PC-9 (cell line): ENCODE data around the gene HAUS6. TPM values are rescaled to one million over a fixed set of nuclear protein-coding genes. Genes with fewer than 3 reads are reported as not detected.

ENCODE experiments used
- BruUV-seq: library from RNA; stranded (reverse); fragments of 400-500 nt; replicated peaks from 2 replicates; lab custom pipeline; 2021; lab: Mats Ljungman, UMichigan
- CTCF ChIA-PET: fragments of 300-600 bp; sonication (Branson Sonifier 250); formaldehyde crosslinking; loops from one replicate; lab custom pipeline; 2022; ENCODE audit warnings: antibody characterized with exemption; lab: Charles Lee
- POLR2A ChIA-PET: fragments of 300-600 bp; sonication (Branson Sonifier 250); formaldehyde crosslinking; loops from one replicate; lab custom pipeline; 2022; ENCODE audit warnings: antibody characterized with exemption; ENCODE audit not compliant: unreplicated experiment; lab: Charles Lee
- DNase-seq, 2 experiments: peaks; one replicate each; pipeline versions ENCODE4 v3.0.0 to v3.0.0-alpha.2; 2015 to 2022; ENCODE audit warnings: mixed read lengths in 1 of 2
- H2AFZ ChIP-seq: fragments of 200-600 bp; sonication (generic); 2 replicates; pipeline ENCODE4 v1.8.1; 2017; ENCODE audit warnings: antibody characterized with exemption
- H3F3A ChIP-seq: fragments of 200-600 bp; sonication (generic); 2 replicates; pipeline ENCODE4 v1.8.1; 2017; ENCODE audit warnings: antibody characterized with exemption, mild to moderate bottlenecking, low read depth; ENCODE audit not compliant: insufficient read depth
- H3K27ac ChIP-seq: fragments of 200-600 bp; sonication (generic); 2 replicates; pipeline ENCODE4 v1.6.1; 2016; ENCODE audit warnings: mixed run types
- H3K27me3 ChIP-seq: fragments of 200-600 bp; sonication (generic); 2 replicates; pipeline ENCODE4 v1.6.1; 2016; ENCODE audit warnings: low read depth, mixed run types; ENCODE audit not compliant: insufficient read depth
- H3K36me3 ChIP-seq: fragments of 200-600 bp; sonication (generic); 2 replicates; pipeline ENCODE4 v1.6.1; 2016; ENCODE audit warnings: low read depth, mixed run types
- H3K4me1 ChIP-seq: fragments of 200-600 bp; sonication (generic); replicated peaks from 2 replicates; pipeline ENCODE4 v1.6.1; 2016; ENCODE audit warnings: mixed run types; ENCODE audit not compliant: insufficient read depth
- H3K4me2 ChIP-seq: fragments of 200-600 bp; sonication (generic); 2 replicates; pipeline ENCODE4 v1.6.1; 2017; ENCODE audit warnings: mixed run types
- H3K4me3 ChIP-seq: fragments of 200-600 bp; sonication (generic); 2 replicates; pipeline ENCODE4 v1.6.1; 2016; ENCODE audit warnings: mixed run types
- H3K79me2 ChIP-seq: fragments of 200-600 bp; sonication (generic); 2 replicates; pipeline ENCODE4 v1.6.1; 2017; ENCODE audit warnings: low read depth, mixed run types
- H3K9me2 ChIP-seq: fragments of 200-600 bp; sonication (generic); 2 replicates; pipeline ENCODE4 v1.8.1; 2017; ENCODE audit warnings: mild to moderate bottlenecking; ENCODE audit not compliant: insufficient read depth
- H3K9me3 ChIP-seq: fragments of 200-600 bp; sonication (generic); 2 replicates; pipeline ENCODE4 v1.8.1; 2016; ENCODE audit warnings: low read depth; ENCODE audit not compliant: insufficient read depth
- H4K20me1 ChIP-seq: fragments of 200-600 bp; sonication (generic); 2 replicates; pipeline ENCODE4 v1.8.1; 2017; ENCODE audit not compliant: insufficient read depth
- CTCF ChIP-seq: fragments of 200-600 bp; sonication (generic); conservative IDR thresholded peaks from 2 replicates; pipeline ENCODE4 v1.6.1; 2017; ENCODE audit warnings: mixed run types, antibody characterized with exemption, mild to moderate bottlenecking, moderate library complexity
- EZH2 ChIP-seq: fragments of 200-600 bp; sonication (generic); IDR thresholded peaks from 2 replicates; pipeline ENCODE4 v1.8.0; 2017; ENCODE audit warnings: antibody characterized with exemption, low read depth
- intact Hi-C: fragments of 100-400 bp; cut with micrococcal nuclease; formaldehyde crosslinking; loops from one replicate; pipeline ENCODE4 v1.10.0; 2022; ENCODE audit not compliant: unreplicated experiment
- total RNA-seq: library from RNA; stranded (reverse); gene quantifications from 2 replicates; pipeline ENCODE4 v1.2.3, GENCODE V29; 2021

HAUS6 gene
- total RNA-seq, 1 experiment from 2014 or later: 19.1 TPM

DNA sequence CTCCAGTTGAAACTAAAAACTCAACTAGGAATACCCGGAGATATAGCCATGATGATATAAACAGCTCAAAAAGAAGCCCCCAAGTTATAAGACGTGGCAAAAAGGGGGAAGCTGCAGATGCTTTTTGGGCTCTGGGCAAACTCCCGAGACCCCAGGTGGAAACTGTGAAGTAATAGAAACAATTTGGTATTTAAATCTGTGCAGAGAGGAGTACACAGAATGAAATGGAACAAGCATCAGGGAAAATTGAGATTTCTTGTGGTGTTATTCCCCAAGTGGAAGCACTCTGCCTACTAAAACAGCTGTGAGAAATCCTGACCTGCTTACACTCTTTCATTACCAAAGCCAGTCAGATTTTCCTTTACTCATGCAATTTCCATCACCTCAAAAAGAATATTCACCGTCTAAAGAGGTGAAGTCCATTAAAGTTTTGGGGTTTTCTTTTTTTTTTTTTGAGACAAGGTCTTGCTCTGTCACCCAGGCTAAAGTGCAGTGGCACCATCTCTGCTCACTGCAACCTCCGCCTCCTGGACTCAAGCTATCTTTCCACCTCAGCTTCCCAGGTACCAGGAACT is 93.2 kb downstream of the HAUS6 start:
- Histone ChIP-seq H3K4me1 (no peaks in the 10 kb centered on the region), H3K4me2 (no peak overlapping the region), H2AFZ (no peak overlapping the region), H3K9me3 (no peaks in the 10 kb centered on the region), H3F3A (no peaks in the 10 kb centered on the region), H4K20me1 (no peaks in the 10 kb centered on the region), H3K9me2 (no peaks in the 10 kb centered on the region), H3K4me3 (no peak overlapping the region), H3K27me3 (peaks cover 8% of the 10 kb centered on the region; the same call in 1 of the 2 replicates), H3K79me2 (no peaks in the 10 kb centered on the region), H3K27ac (no peak overlapping the region), H3K36me3 (no peaks in the 10 kb centered on the region)
- intact Hi-C loops: no loop called here
- POLR2A ChIA-PET: no interaction called here
- no TSS peak for BruUV-seq
- CTCF ChIA-PET: no interaction called here
- no peak for DNase-seq
- no peak for TF ChIP-seq EZH2
- no peak for TF ChIP-seq CTCF

Other genes starting within 250 kb of the HAUS6 start
- not detected in 2 replicates for gene SAXO1, start 69.7 kb downstream of the HAUS6 start, total RNA-seq
- 25.2 and 30.1 TPM in 2 replicates for gene RRAGA, start 53.5 kb downstream of the HAUS6 start, total RNA-seq
- gene PLIN2, start 24.6 kb upstream of the HAUS6 start, total RNA-seq: 2.2 and 2.7 TPM in 2 replicates
- 23.1 and 29.5 TPM in 2 replicates for gene DENND4C, start 127.8 kb upstream of the HAUS6 start, total RNA-seq